Activated naive CD8-positive, alpha-beta T cell treated with anti-CD3 and anti-CD28 coated beads, Interleukin-2, amount 50 U/mL, for 16 hours (primary cell): Measurements from ENCODE around the gene DHRS4.
A peak's percentile ranks its signal among the peaks of the same experiment; 100 is the strongest.
"Not testable (repeated sequence)": the region's sequence is repeated elsewhere in the genome, so short reads cannot be mapped to it uniquely, and the experiment has no call there.

Source experiments
- DNase-seq: peaks from one replicate; pipeline ENCODE4 v3.0.0-alpha.2; 2020; ENCODE audit warnings: low read depth, low spot score

The DHRS4 gene

DNA sequence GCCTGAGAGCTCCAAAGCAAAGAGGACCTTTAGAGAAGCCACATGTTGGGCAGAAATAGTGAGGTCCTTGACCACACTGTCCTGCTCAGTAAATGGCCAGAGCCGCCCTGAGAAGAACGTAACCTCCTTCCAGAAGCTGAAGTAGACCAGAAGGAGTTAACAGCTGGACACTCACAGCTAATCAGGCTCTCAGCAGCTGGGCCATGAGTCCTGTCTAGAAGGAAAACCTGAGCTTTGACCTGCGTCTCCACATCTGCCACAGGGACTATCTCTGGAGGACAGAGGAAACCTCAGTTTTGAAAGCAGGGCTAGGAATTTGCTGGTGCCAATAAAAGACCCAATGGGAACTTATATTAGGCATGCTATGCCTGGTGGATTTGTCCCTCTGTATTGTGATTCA, 12.3 kb upstream of the DHRS4 start:
- DNase-seq, result no peak

- no peak for DNase-seq
These were observed 11.9 kb upstream of the DHRS4 start for GRCh38 chr14:23941669-23942068.

DNA sequence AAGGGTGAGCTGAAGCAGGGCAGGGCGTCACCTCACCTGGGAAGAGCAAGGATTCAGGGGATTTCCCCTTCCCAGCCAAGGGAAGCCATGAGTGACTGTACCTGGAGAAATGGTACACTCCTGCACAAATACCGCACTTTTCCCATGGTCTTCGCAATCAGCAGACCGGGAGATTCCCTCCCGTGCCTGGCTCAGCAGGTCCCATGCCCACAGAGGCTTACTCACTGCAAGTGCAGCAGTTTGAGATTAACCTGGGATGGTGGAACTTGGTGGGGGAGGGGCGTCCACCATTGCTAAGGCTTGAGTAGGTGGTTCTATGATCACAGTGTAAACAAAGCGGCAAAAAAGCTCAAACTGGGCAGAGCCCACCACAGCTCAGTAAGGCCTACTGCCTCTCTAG, 11.0 kb upstream of the DHRS4 start:
- no peak for DNase-seq

GRCh38 chr14:23949069-23949468, 4.5 kb upstream of the DHRS4 start:
- not testable (repeated sequence) for DNase-seq

GRCh38 chr14:23950411-23951135, 3.0 kb upstream of the DHRS4 start:
- no peak for DNase-seq

DNA sequence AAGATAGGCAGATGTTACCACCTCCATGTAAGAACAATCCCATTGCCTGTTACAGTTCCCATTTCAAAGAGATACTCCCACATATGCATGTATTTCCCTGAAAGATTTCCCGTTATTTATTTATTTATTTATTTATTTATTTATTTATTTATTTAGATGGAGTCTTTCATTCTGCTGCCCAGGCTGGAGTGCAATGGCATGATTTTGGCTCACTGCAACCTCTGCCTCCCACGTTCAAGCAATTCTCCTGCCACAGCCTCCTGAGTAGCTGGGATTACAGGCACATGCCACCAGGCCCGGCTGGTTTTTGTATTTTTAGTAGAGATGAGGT, 2.5 kb upstream of the DHRS4 start:
- DNase-seq, result not testable (repeated sequence)

DNA sequence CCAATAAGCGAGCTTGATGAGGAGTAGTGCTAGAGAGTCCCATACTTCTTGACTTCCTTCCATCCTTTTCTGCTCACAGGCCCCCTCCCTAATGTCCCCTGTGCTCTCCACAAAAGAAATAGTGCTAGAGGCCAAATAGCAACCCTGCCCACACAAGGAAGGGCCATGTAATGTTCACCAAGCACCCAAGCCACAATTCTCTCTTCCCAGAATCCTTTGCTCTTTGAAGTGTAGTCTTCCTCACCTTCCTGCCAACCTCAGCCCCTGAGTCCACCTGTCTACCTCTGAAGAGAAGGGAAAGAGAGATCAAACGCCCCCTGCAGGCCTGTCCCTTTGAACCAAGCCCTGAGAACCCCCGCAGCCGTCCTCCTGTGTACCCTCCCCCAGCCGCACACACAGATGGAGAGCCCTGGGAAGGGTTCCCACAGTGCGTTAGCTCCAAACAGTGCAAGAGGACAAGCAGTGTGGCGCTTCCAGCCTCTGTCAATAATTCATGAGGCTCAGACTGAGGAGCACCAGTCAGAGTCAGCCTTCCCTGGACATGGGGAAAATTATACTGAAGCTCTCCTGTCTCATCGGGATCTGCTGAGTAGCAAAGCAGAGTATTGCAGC, 1.9 kb upstream of the DHRS4 start:
- no peak for DNase-seq

DNA sequence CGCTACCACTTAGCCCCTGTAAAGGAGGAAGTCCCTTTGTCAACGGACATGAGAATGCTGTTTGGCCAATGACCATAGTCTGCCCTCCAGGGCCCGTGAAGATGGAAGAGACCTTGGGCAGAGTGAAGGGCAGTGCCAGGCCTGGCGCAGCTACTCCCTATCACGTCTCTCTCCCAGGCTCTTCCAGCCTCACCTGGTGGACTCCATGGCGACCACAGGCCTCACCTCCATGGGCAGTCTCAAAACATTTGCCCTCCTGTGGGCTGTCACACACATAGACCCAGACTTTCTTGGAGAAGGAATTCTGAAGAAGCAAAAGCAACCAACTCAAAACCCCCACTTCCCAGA, 480 bp upstream of the DHRS4 start:
- not testable (repeated sequence) for DNase-seq

DNA sequence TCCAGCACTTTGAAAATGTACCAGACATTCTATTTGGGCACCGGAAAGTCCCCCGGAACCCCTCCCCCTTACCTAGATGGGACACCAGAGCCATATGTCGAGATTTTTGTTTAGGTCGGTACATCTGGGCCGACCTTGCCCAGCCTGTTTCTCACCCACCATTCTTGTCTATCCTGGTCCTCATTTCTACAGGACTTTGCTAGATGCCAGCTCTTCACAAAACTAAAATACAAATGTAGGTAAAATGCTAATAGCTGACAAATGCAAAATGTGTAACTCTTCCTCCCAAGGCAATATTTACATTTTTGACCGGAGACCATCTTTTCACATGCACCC, 677 bp downstream of the DHRS4 start:
- not testable (repeated sequence) for DNase-seq

- not testable (repeated sequence) for DNase-seq
These were observed 1.4 kb downstream of the DHRS4 start for GRCh38 chr14:23954965-23955364.

GRCh38 chr14:23955811-23956210, 2.2 kb downstream of the DHRS4 start:
- not testable (repeated sequence) for DNase-seq

GRCh38 chr14:23957913-23958569, 4.5 kb downstream of the DHRS4 start:
- DNase-seq, result not testable (repeated sequence)

DNA sequence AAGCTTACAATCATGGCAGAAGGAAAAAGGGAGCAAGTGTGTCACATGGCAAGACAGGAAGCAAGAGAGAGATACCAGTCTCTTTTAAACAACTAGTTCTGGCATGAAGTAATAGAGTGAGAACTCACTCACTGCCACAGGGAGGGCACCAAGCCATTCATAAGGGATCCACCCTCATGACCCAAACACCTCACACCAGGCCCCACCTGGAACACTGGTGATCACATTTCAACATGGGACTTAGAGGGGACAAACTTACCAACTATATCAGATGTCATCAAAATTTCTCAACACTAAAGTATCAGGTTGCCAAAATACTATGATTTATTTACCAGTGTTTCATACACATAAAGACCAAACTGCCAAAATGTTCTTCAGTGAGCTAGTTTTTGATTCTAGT, 7.3 kb downstream of the DHRS4 start:
- not testable (repeated sequence) for DNase-seq

- not testable (repeated sequence) for DNase-seq
These were observed 8.1 kb downstream of the DHRS4 start for GRCh38 chr14:23961704-23962103.

GRCh38 chr14:23969130-23969480, 15.5 kb downstream of the DHRS4 start:
- DNase-seq, result not testable (repeated sequence)

GRCh38 chr14:23969481-23970282, 16.1 kb downstream of the DHRS4 start:
- peak; percentile 45 for DNase-seq

DNA sequence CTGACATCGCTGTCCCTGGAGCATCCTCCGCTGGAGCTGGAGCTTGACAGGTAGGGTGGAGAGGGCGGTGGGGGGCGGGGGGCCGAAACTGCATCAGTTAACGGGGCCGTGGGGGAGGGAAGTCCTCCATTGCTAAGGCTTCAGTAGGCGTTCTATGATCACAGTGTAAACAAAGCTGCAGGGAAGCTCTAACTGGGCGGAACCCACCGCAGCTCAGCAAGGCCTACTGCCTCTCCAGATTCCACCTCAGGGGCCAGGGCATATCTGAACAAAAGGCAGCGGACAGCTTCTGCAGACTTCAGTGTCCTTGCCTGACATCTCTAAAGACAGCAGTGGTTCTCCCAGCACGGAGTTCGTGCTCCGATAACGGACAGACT, 16.7 kb downstream of the DHRS4 start:
- DNase-seq, result not testable (repeated sequence)

GRCh38 chr14:23973178-23973577, 19.6 kb downstream of the DHRS4 start:
- not testable (repeated sequence) for DNase-seq

DNA sequence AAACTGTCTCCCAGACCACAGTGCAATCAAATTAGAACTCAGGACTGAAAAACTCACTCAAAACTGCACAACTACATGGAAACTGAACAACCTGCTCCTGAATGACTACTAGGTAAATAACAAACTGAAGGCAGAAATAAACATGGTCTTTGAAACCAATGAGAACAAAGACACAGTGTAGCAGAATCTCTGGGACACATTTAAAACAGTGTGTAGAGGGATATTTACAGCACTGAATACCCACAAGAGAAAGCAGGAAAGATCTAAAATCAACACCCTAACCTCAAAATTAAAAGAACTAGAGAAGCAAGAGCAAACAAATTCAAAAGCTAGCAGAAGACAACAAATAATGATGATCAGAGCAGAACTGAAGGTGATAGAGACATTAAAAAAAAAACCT, 20.5 kb downstream of the DHRS4 start:
- not testable (repeated sequence) for DNase-seq

- DNase-seq, result not testable (repeated sequence)
These were observed 23.6 kb downstream of the DHRS4 start for GRCh38 chr14:23977208-23977607.

DNA sequence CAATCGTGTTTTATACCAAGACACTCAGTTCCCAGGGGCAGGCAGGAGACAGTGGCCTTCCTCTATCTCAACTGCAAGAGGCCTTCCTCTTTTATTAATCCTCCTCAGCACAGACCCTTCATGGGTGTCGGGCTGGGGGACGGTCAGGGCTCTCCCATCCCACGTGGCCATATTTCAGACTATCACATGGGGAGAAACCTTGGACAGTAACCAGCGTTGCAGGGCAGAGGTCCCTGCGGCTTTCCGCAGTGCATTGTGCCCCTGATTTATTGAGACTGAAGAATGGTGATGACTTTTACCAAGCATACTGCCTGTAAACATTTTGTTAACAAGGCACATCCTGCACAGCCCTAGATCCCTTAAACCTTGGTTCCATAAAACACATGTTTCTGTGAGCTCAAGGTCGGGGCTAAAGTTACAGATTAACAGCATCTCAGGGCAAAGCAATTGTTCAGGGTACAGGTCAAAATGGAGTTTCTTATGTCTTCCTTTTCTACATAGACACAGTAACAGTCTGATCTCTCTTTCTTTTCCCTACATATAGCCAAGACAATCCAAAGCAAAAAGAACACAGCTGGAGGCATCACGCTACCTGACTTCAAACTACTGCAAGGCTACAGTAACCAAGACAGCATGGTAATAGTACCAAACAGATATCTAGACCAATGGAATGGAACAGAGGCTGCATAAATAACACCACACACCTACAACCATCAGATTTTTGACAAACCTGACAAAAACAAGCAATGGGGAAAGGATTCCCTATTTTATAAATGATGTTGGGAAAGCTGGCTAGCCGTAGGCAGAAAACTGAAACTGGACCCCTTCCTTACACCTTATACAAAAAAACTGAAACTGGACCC, 28.6 kb downstream of the DHRS4 start:
- not testable (repeated sequence) for DNase-seq
